Measurements from ENCODE around the gene NAB2. TPM values are rescaled to one million over a fixed set of nuclear protein-coding genes. Genes with fewer than 3 reads are reported as not detected.

Gene NAB2
- total RNA-seq, 2 donors from 2014 or later, result 19.0 to 65.5 TPM

DNA sequence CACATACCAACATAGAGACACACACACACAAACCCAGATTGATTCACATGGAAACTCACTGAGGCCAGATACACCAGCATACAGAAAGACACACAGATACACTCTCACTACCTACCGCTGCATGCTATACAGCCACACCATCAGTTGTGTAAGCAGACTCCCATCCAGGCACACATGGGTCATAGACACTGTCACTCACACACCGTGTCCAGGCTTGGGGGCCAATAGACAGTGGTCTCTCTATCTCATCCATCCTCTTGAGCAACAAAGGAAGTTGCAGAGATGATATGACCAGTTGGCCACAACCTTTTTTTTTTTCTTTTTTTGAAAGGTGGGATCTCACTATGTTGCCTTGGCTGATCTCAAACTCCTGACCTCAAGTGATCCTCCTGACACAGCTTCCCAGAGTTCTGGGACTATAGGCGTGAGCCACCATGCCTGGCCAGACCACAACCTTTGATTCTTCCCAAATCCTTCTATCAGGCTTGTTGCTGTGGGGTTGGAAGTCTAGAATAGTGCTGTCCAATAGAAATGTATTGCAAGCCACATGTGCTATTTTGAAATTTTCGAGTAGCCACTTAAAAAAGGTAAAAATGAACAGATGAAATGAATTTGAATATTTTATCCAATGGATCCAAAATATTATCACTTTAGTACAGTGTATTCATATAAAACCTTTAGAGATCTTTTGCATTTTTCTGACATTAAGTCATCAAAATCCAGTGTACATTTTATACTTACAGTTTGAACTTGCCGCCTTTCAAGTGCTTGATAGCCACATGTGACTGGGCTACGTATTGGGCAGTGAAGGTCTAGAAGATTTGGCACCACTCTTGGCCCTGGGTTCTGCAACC is 51.1 kb downstream of the NAB2 start:
- no peaks in the 10 kb centered on the region for H3K4me1 ChIP-seq (replicated peaks)
- intact Hi-C loops (cut with DNase I), result no loop called here
- H3K27me3 ChIP-seq (replicated peaks; ENCODE audit: insufficient read depth), result no peaks in the 10 kb centered on the region
- no peak for TF ChIP-seq POLR2AphosphoS5 (IDR thresholded peaks at IDR 0.05)
- no peak for TF ChIP-seq POLR2A (IDR thresholded peaks at IDR 0.05)
- TF ChIP-seq, protein P1, sequence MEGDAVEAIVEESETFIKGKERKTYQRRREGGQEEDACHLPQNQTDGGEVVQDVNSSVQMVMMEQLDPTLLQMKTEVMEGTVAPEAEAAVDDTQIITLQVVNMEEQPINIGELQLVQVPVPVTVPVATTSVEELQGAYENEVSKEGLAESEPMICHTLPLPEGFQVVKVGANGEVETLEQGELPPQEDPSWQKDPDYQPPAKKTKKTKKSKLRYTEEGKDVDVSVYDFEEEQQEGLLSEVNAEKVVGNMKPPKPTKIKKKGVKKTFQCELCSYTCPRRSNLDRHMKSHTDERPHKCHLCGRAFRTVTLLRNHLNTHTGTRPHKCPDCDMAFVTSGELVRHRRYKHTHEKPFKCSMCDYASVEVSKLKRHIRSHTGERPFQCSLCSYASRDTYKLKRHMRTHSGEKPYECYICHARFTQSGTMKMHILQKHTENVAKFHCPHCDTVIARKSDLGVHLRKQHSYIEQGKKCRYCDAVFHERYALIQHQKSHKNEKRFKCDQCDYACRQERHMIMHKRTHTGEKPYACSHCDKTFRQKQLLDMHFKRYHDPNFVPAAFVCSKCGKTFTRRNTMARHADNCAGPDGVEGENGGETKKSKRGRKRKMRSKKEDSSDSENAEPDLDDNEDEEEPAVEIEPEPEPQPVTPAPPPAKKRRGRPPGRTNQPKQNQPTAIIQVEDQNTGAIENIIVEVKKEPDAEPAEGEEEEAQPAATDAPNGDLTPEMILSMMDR (IDR thresholded peaks at IDR 0.05), result no peak
- no peak overlapping the region for H3K4me3 ChIP-seq
- H3K36me3 ChIP-seq, result peaks cover 0 to 3% of the 10 kb centered on the region in 2 donors
- 76% methylated on average over 6 of the region's 6 CpGs for WGBS
- DNase-seq (ENCODE audit: low spot score), result no peak
- H3K27ac ChIP-seq, result no peak overlapping the region
- no peaks in the 10 kb centered on the region for H3K9me3 ChIP-seq

DNA sequence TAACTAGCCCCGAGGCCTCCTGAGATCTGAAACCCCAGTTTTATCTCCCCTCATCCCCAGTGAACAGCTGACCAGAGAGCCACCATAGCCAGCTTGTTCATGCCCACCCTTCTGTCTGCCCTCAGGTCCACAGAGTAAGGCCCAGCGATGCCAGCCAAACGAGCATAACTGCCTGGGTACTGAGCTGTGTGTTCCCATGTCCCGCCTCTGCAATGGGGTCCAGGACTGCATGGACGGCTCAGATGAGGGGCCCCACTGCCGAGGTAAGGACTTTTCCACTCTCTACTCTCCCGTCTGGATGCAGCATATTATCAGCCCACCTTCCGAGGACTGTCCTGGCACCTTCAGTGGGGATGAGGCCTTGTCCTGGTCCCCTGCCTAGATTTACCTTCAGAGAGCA is 52.3 kb downstream of the NAB2 start:
- intact Hi-C loops (cut with DNase I), result no loop called here
- 94% methylated on average over 8 of the region's 8 CpGs for WGBS
- no peak overlapping the region for H3K4me3 ChIP-seq
- TF ChIP-seq POLR2AphosphoS5 (IDR thresholded peaks at IDR 0.05), result no peak
- TF ChIP-seq, protein P1 (IDR thresholded peaks at IDR 0.05), result no peak
- no peak for TF ChIP-seq POLR2A (IDR thresholded peaks at IDR 0.05)
- no peaks in the 10 kb centered on the region for H3K27me3 ChIP-seq (replicated peaks; ENCODE audit: insufficient read depth)
- peaks cover 0 to 10% of the 10 kb centered on the region in 2 donors for H3K36me3 ChIP-seq
- no peaks in the 10 kb centered on the region for H3K4me1 ChIP-seq (replicated peaks)
- no peak overlapping the region for H3K27ac ChIP-seq
- no peak for DNase-seq (ENCODE audit: low spot score)
- H3K9me3 ChIP-seq, result no peaks in the 10 kb centered on the region

DNA sequence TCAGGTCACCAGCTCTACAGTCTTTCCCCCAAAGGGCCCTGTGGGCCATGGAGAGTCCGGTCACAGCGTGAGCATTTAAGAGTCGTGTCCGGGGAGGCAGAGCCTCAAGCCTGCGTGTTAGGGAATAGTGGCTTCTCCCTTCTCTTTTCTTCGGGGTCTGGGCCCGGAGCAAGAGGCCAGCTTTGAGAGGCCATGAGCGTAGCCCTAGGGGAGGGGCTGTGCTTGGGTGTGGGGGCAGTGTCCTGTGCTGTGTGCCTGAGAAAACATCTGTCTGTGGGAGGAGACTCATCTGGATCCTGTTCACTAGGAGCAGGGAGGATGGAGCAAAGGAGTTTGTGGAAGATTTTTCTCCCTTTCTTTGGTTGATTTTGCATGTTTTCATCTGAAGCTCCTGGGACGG is 53.2 kb downstream of the NAB2 start:
- H3K4me1 ChIP-seq (replicated peaks), result no peaks in the 10 kb centered on the region
- TF ChIP-seq POLR2AphosphoS5 (IDR thresholded peaks at IDR 0.05) (no peak), POLR2A (IDR thresholded peaks at IDR 0.05) (no peak)
- TF ChIP-seq, protein P1 (IDR thresholded peaks at IDR 0.05), result no peak
- no peaks in the 10 kb centered on the region for H3K27me3 ChIP-seq (replicated peaks; ENCODE audit: insufficient read depth)
- H3K4me3 ChIP-seq, result no peak overlapping the region
- peak overlapping the region in 1 of 2 donors; percentile 19 for H3K27ac ChIP-seq
- H3K9me3 ChIP-seq, result no peaks in the 10 kb centered on the region
- H3K36me3 ChIP-seq, result peaks cover 0 to 10% of the 10 kb centered on the region in 2 donors
- intact Hi-C loops (cut with DNase I), result no loop called here
- WGBS, result 71% methylated on average over 9 of the region's 9 CpGs
- DNase-seq (ENCODE audit: low spot score), result no peak

DNA sequence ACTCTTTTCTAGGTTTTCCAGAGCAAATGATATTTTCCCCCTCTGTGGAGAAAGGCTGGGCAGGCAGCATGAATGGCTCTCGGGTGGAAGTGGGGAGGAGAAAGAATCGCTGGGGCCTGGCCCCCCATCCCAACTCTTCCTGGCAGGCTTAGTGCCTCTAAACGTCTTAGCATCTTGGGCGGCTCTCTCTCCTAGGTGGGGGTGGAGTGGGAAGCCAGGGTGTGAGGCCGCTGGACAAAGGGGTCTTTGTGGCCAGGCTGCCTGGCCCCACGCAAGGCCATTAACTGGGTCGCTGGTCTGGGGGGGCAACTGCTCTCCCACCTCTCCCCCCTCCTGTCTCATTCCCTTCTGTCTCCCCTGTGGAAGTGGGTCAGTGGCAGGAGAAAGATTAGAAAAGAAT is 53.8 kb downstream of the NAB2 start:
- intact Hi-C loops (cut with DNase I), result no loop called here
- no peaks in the 10 kb centered on the region for H3K4me1 ChIP-seq (replicated peaks)
- 59% methylated on average over 7 of the region's 7 CpGs for WGBS

More for the DNA sequence above, 53.8 kb downstream of the NAB2 start:
- H3K4me3 ChIP-seq, result no peak overlapping the region
- no peaks in the 10 kb centered on the region for H3K9me3 ChIP-seq
- peak overlapping the region in 1 of 2 donors; percentile 5 for H3K27ac ChIP-seq
- peaks cover 0 to 10% of the 10 kb centered on the region in 2 donors for H3K36me3 ChIP-seq
- no peak for TF ChIP-seq POLR2A (IDR thresholded peaks at IDR 0.05)
- TF ChIP-seq POLR2AphosphoS5 (IDR thresholded peaks at IDR 0.05), result no peak
- TF ChIP-seq, protein P1 (IDR thresholded peaks at IDR 0.05), result no peak
- no peak for DNase-seq (ENCODE audit: low spot score)
- H3K27me3 ChIP-seq (replicated peaks; ENCODE audit: insufficient read depth), result no peaks in the 10 kb centered on the region
